ENCODE data around the gene MRTFA.
"Not testable (repeated sequence)": the region's sequence is repeated elsewhere in the genome, so short reads cannot be mapped to it uniquely, and the experiment has no call there.

MRTFA gene

DNA sequence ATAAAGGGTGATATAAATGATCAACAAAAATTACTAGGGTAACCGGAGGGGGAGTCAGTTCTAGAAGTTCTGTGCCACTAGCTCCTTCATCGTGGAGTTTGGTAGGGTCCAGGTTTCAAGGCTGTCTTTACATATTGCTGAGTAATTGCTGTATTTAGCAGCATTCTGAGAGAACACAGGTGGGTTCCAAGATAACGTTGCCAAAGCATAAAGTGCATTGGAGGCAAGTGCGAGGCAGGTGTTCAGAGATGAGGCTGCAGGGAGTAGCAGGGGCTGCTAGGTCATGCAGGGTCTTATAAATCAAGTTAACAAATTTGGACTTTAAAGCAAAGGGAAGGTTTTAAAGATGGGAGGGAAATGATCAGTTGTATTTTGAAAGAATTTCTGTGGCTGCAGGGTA lies 248.3 kb downstream of the MRTFA start:
- Histone ChIP-seq H3K27ac (no peak overlapping the region), H2AFZ (no peak overlapping the region), H3K4me1 (no peaks in the 10 kb centered on the region), H3K36me3 (ENCODE audit: control insufficient read depth, insufficient read depth, low read length) (no peaks in the 10 kb centered on the region), H3K27me3 (ENCODE audit: control insufficient read depth, insufficient read depth, low read length) (no peaks in the 10 kb centered on the region), H3K9ac (no peak overlapping the region), H3K9me3 (ENCODE audit: control insufficient read depth, low read length) (no peaks in the 10 kb centered on the region), H3K79me2 (peaks cover 7% of the 10 kb centered on the region), H3K4me2 (ENCODE audit: low read length) (no peak overlapping the region), H3K4me3 (ENCODE audit: low read depth, low read length) (no peak overlapping the region)
- TF ChIP-seq, protein P1, sequence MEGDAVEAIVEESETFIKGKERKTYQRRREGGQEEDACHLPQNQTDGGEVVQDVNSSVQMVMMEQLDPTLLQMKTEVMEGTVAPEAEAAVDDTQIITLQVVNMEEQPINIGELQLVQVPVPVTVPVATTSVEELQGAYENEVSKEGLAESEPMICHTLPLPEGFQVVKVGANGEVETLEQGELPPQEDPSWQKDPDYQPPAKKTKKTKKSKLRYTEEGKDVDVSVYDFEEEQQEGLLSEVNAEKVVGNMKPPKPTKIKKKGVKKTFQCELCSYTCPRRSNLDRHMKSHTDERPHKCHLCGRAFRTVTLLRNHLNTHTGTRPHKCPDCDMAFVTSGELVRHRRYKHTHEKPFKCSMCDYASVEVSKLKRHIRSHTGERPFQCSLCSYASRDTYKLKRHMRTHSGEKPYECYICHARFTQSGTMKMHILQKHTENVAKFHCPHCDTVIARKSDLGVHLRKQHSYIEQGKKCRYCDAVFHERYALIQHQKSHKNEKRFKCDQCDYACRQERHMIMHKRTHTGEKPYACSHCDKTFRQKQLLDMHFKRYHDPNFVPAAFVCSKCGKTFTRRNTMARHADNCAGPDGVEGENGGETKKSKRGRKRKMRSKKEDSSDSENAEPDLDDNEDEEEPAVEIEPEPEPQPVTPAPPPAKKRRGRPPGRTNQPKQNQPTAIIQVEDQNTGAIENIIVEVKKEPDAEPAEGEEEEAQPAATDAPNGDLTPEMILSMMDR (IDR thresholded peaks at IDR 0.05) = no peak

DNA sequence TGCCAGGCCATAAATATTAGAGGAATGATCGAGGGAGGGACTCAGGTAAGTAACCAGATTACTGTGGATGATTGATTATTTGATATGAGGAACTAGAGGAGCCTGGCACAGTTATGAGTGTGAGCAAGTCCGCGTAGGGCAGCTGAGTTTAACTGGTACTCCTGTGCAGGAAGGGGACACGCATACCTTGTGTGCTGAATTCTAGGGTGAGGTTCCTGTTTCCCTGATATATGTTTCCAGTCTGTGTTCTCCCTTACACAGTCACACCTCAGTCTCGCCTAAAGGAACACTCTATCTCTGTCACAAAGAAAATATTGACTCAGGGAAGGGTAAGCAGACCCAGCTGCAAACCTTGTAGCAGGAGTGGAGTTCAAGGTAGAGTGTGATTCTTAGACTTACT lies 248.8 kb downstream of the MRTFA start:
- no peak overlapping the region for H3K4me3 ChIP-seq (ENCODE audit: low read depth, low read length)
- H3K4me1 ChIP-seq = no peaks in the 10 kb centered on the region
- H3K9me3 ChIP-seq (ENCODE audit: control insufficient read depth, low read length) = no peaks in the 10 kb centered on the region
- no peak overlapping the region for H2AFZ ChIP-seq
- H3K9ac ChIP-seq = no peak overlapping the region
- TF ChIP-seq, protein P1 (IDR thresholded peaks at IDR 0.05) = no peak
- no peaks in the 10 kb centered on the region for H3K36me3 ChIP-seq (ENCODE audit: control insufficient read depth, insufficient read depth, low read length)
- H3K79me2 ChIP-seq = peaks cover 7% of the 10 kb centered on the region
- no peak overlapping the region for H3K4me2 ChIP-seq (ENCODE audit: low read length)
- no peak overlapping the region for H3K27ac ChIP-seq
- H3K27me3 ChIP-seq (ENCODE audit: control insufficient read depth, insufficient read depth, low read length) = no peaks in the 10 kb centered on the region

DNA sequence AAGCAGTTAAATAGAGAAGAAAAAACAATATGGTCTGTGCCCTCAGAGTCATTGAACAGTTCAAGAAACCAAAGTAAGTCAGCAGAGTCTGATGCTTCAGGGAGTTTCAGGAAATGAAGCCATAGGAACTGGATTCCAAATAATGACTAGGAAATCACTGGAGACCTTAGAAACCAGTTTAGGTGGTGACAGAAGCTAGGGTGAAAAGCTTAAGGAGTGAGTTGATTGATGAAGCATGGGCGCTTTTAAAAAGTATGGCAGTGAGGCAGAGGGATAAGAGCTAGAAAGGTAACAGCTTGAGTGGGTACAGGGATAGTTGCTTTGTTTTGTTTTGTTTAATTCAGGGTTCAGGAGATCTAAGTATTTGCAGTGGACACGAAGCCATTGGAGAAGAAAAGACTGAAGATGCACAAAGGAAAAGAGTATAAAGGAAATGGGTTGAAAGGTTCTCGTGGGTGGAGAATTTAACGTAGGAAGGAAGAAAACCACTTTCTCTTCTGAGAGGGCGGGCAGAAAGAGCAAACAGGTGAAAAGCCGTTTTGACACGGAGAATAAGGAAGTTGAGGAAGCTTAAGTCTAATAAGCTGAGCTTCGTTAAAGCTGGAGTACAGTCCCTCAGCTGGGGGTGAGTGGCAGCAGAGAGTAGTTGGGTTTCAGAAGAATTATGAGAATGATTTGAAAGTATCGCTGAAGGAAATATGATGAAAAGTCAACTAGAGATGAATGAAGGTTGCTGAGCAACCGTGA lies 251.3 kb downstream of the MRTFA start:
- no peak overlapping the region for H3K27ac ChIP-seq
- H3K4me2 ChIP-seq (ENCODE audit: low read length) = no peak overlapping the region
- no peak overlapping the region for H3K9ac ChIP-seq
- H3K4me3 ChIP-seq (ENCODE audit: low read depth, low read length) = no peak overlapping the region
- no peaks in the 10 kb centered on the region for H3K9me3 ChIP-seq (ENCODE audit: control insufficient read depth, low read length)
- TF ChIP-seq, protein P1 (IDR thresholded peaks at IDR 0.05) = no peak
- H2AFZ ChIP-seq = no peak overlapping the region
- H3K27me3 ChIP-seq (ENCODE audit: control insufficient read depth, insufficient read depth, low read length) = no peaks in the 10 kb centered on the region
- H3K79me2 ChIP-seq = peaks cover 9% of the 10 kb centered on the region
- no peaks in the 10 kb centered on the region for H3K4me1 ChIP-seq
- no peaks in the 10 kb centered on the region for H3K36me3 ChIP-seq (ENCODE audit: control insufficient read depth, insufficient read depth, low read length)

DNA sequence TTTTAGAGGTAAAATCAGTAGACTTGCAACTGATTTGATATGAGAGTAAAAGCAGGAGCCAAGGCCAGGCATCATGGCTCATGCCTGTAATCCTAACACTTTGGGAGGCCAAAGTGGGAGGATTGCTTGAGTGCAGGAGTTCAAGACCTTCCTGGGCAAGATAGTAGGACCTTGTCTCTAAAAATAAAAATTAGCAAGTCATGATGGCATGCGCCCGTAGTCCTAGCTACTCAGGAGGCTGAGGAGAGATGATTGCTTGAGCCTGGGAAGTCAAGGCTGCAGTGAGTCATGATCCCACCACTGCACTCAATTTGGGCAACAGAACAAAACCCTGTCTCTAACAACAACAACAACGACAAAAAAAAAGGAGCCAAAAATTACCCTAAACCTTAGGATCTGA lies 252.6 kb downstream of the MRTFA start:
- TF ChIP-seq, protein P1 (IDR thresholded peaks at IDR 0.05) = no peak
- H3K36me3 ChIP-seq (ENCODE audit: control insufficient read depth, insufficient read depth, low read length) = no peaks in the 10 kb centered on the region

DNA sequence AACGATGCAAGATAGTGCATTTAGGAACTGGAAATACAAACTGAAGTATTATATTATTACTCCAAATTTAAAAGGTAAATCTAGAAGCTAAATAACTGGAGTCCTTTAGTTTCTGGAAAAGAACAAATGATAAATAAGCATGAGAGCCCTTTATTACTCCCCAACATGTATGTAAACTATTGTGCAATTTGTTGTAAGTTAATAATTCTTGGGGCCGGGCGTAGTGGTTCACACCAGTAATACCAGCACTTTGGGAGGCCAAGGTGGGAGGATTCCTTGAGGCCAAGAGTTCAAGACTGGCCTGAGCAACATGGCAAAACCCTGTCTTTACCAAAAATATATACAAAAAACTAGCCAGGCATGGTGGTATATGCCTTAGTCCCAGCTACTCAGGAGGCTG lies 255.1 kb downstream of the MRTFA start:
- TF ChIP-seq, protein P1 (IDR thresholded peaks at IDR 0.05) = no peak
- H2AFZ ChIP-seq = no peak overlapping the region

More for the DNA sequence above, 252.6 kb downstream of the MRTFA start:
- Histone ChIP-seq H3K79me2 (peaks cover 9% of the 10 kb centered on the region), H3K9ac (no peak overlapping the region), H3K4me1 (no peaks in the 10 kb centered on the region), H3K27me3 (ENCODE audit: control insufficient read depth, insufficient read depth, low read length) (no peaks in the 10 kb centered on the region), H3K4me3 (ENCODE audit: low read depth, low read length) (no peak overlapping the region), H3K4me2 (ENCODE audit: low read length) (no peak overlapping the region), H3K27ac (no peak overlapping the region), H2AFZ (no peak overlapping the region), H3K9me3 (ENCODE audit: control insufficient read depth, low read length) (no peaks in the 10 kb centered on the region)

DNA sequence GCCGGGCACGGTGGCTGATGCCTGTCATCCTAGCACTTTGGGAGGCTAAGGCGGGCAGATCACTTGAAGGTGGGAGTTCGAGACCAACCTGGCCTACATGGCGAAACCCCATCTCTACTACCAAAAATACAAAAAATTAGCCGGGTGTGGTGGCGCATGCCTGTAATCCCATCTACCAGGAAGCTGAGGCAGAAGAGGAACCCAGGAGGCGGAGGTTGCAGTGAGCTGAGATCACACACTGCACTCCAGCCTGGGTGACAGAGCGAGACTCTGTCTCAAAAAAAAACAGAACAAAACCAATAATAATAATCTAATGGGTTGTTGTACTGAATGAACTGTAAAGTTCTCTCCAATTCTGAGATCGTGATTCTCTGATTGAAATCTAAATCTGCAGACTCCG lies 258.1 kb downstream of the MRTFA start:
- H3K4me2 ChIP-seq (ENCODE audit: low read length); H3K79me2 ChIP-seq; H2AFZ ChIP-seq; H3K9ac ChIP-seq; H3K27me3 ChIP-seq (ENCODE audit: control insufficient read depth, insufficient read depth, low read length); H3K9me3 ChIP-seq (ENCODE audit: control insufficient read depth, low read length); H3K4me3 ChIP-seq (ENCODE audit: low read depth, low read length); H3K36me3 ChIP-seq (ENCODE audit: control insufficient read depth, insufficient read depth, low read length); H3K4me1 ChIP-seq; H3K27ac ChIP-seq: not testable (repeated sequence)

More for the DNA sequence above, 255.1 kb downstream of the MRTFA start:
- Histone ChIP-seq H3K4me3 (ENCODE audit: low read depth, low read length) (no peak overlapping the region), H3K27me3 (ENCODE audit: control insufficient read depth, insufficient read depth, low read length) (no peaks in the 10 kb centered on the region), H3K4me1 (no peaks in the 10 kb centered on the region), H3K36me3 (ENCODE audit: control insufficient read depth, insufficient read depth, low read length) (no peaks in the 10 kb centered on the region), H3K9ac (no peak overlapping the region), H3K27ac (no peak overlapping the region), H3K79me2 (peaks cover 17% of the 10 kb centered on the region), H3K9me3 (ENCODE audit: control insufficient read depth, low read length) (no peaks in the 10 kb centered on the region), H3K4me2 (ENCODE audit: low read length) (no peak overlapping the region)

Measured in parathyroid adenoma (tissue), 2 donors.